ENCODE results near the gene LCN10.
"Not testable (repeated sequence)": the region's sequence is repeated elsewhere in the genome, so short reads cannot be mapped to it uniquely, and the experiment has no call there.

Gene LCN10

DNA sequence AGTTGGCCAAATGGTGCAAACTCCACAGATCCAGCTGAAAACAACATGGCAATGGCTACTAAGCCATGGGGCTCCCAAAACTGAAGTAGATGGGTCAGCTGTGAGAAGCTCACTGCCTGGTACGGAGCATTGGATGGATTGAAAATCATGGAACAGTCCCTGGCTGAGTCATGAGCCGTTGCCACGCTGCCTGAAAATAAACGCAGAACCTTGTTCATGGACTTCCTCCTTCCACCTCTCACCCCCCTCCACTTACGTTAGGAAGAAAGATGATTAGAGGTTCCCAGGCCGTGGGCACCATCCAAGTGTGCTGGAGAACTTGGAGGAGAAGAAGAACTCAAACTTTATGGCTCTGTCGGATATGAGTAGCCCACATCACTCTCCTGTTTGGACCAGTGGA is 37.2 kb downstream of the LCN10 start:
- DNase-seq (ENCODE audit: low read depth) = peak; percentile 53
- H3K4me3 ChIP-seq (ENCODE audit: low read depth, low read length) = no peak overlapping the region
- TF ChIP-seq, protein P1, sequence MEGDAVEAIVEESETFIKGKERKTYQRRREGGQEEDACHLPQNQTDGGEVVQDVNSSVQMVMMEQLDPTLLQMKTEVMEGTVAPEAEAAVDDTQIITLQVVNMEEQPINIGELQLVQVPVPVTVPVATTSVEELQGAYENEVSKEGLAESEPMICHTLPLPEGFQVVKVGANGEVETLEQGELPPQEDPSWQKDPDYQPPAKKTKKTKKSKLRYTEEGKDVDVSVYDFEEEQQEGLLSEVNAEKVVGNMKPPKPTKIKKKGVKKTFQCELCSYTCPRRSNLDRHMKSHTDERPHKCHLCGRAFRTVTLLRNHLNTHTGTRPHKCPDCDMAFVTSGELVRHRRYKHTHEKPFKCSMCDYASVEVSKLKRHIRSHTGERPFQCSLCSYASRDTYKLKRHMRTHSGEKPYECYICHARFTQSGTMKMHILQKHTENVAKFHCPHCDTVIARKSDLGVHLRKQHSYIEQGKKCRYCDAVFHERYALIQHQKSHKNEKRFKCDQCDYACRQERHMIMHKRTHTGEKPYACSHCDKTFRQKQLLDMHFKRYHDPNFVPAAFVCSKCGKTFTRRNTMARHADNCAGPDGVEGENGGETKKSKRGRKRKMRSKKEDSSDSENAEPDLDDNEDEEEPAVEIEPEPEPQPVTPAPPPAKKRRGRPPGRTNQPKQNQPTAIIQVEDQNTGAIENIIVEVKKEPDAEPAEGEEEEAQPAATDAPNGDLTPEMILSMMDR (IDR thresholded peaks at IDR 0.05; ENCODE audit: low read depth, low read length) = no peak
- TF ChIP-seq MYC (IDR thresholded peaks at IDR 0.05; ENCODE audit: low read depth, low read length) (0 out of 2 replicates have a peak, but pooled peaks have one; percentile 14), POLR2A (IDR thresholded peaks at IDR 0.05; ENCODE audit: extremely low read depth, insufficient read length) (no peak)
- TF ChIP-seq, protein P2, sequence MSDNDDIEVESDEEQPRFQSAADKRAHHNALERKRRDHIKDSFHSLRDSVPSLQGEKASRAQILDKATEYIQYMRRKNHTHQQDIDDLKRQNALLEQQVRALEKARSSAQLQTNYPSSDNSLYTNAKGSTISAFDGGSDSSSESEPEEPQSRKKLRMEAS (IDR thresholded peaks at IDR 0.05; ENCODE audit: low read depth, low read length) = peak; percentile 16; the same call in 1 of the 2 replicates

DNA sequence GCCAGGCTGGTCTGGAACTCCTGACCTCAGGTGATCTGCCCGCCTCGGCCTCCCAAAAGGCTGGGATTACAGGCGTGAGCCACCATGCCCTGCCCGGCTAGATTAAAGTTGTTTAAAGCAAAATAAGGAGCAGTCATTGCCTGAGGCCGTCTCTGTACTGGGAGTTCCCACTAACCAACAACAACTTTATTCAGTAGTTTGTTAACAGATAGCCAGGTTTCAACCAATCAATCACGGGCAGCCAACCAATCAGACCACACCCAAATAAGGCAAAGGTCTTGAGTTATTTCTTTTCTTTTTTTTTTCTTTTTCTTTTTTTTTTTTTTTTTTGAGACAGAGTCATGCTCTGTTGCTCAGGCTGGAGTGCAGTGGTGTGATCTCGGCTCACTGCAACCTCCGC is 38.0 kb downstream of the LCN10 start:
- not testable (repeated sequence) for DNase-seq (ENCODE audit: low read depth); H3K4me3 ChIP-seq (ENCODE audit: low read depth, low read length)

DNA sequence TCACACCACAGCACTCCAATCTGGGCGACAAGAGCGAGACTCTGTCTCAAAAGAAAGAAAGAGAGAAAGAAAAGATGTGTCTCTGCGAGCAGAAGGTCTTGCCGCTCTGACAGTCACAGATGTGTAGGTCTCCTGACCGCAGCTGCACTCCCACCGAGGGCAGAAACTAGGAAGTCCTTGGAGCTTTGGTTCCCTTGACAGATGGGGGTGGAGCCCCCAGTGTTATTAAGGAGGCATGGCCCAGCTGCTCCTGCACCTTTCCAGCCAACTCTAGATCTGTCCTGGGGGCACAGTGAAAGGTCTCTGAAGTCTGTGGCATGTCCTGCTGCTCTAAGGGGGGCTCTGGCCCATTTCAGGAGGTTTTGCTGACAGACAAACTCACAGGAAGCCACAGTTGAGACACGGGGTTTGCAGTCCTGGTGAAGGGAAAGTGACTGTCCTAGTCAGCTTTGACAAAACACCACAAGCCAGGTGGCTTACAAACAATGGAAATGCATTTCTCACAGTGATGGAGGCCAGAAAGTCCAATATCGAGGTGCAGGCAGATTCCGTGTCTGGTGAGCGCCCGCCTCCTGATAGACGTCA is 39.4 kb downstream of the LCN10 start:
- no peak overlapping the region for H3K4me3 ChIP-seq (ENCODE audit: low read depth, low read length)
- peak; percentile 86 for DNase-seq (ENCODE audit: low read depth)
- TF ChIP-seq, protein P2 (IDR thresholded peaks at IDR 0.05; ENCODE audit: low read depth, low read length) = peak; percentile 39; the same call in 1 of the 2 replicates
- TF ChIP-seq MYC (IDR thresholded peaks at IDR 0.05; ENCODE audit: low read depth, low read length) = no peak

DNA sequence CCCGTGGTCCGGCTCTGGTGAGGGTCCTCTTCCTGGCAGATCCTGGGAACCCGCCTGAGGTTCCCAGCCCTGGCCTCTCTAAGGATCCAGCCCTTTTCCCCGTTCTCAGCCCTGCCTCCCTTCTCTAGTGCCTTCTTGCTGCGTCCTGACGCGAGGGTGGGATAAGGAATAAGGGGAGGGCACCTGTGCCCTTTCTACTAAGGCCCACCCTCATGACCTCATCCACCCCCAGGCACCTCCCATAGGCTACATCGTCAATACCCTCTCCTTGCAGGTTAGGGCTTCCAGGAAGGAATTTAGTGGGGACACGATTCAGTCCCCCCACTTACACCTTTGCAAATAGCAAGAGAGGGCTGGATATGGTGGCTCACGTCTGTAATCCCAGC is 41.1 kb downstream of the LCN10 start:
- DNase-seq (ENCODE audit: low read depth) = no peak
- TF ChIP-seq, protein P1 (IDR thresholded peaks at IDR 0.05; ENCODE audit: low read depth, low read length) = no peak
- no peak for TF ChIP-seq MYC (IDR thresholded peaks at IDR 0.05; ENCODE audit: low read depth, low read length)
- TF ChIP-seq POLR2A (IDR thresholded peaks at IDR 0.05; ENCODE audit: extremely low read depth, insufficient read length) = no peak
- TF ChIP-seq, protein P2 (IDR thresholded peaks at IDR 0.05; ENCODE audit: low read depth, low read length) = no peak
- H3K4me3 ChIP-seq (ENCODE audit: low read depth, low read length) = no peak overlapping the region

DNA sequence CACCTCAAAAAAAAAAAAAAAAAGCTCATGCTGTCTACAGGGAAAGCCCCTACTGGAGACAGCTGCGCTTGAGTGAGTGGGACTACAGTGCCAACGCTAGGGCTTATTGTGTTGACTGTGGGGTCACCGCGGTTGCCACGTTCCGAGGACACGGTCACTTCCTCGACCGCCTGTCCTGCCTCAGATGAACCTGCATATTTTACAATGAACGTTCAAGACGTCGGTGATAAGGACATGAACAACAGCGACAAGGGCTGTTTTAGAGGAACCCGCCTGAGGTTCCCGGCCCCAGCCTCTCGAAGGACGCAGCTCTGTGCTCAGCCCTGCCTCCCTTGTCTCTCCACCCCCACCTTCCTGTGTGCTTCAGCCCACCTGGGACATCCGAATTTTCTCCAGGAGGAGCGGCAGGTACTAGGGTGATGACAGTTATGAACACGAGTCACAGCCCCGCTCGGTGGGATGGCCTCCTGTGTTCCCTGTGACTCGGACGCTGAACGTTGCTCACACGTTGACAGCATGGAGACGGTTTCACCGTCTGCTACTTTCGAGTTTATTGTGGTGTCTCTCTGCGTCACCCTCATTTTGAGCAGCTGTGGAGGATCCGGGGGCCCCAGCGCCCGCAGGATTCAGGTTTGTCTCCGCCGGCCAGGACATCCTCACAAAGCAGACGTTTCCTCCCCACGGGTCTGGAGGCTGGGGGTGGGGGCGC is 41.6 kb downstream of the LCN10 start:
- DNase-seq (ENCODE audit: low read depth) = no peak
- no peak overlapping the region for H3K4me3 ChIP-seq (ENCODE audit: low read depth, low read length)
- TF ChIP-seq, protein P2 (IDR thresholded peaks at IDR 0.05; ENCODE audit: low read depth, low read length) = no peak
- TF ChIP-seq MYC (IDR thresholded peaks at IDR 0.05; ENCODE audit: low read depth, low read length) (no peak), POLR2A (IDR thresholded peaks at IDR 0.05; ENCODE audit: extremely low read depth, insufficient read length) (no peak)
- TF ChIP-seq, protein P1 (IDR thresholded peaks at IDR 0.05; ENCODE audit: low read depth, low read length) = no peak

DNA sequence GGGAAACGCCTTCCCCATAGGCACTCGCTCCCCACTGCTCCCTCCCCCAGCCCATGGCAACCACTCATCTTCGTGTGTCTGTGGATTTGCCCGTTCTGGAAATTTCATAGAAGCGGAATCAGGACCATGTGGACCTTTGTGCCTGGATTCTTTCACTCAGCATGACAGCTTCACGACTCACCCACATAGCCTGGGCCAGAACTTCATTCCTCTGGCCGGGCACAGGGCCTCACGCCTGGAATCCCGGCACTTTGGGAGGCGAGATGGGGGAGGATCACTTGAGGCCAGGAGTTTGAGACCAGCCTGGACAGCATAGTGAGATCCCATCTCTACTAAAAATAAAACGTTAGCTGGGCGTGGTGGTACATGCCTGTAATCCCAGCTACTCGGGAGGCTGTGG is 42.4 kb downstream of the LCN10 start:
- H3K4me3 ChIP-seq (ENCODE audit: low read depth, low read length) = no peak overlapping the region
- TF ChIP-seq, protein P2 (IDR thresholded peaks at IDR 0.05; ENCODE audit: low read depth, low read length) = no peak
- TF ChIP-seq, protein P1 (IDR thresholded peaks at IDR 0.05; ENCODE audit: low read depth, low read length) = no peak
- TF ChIP-seq POLR2A (IDR thresholded peaks at IDR 0.05; ENCODE audit: extremely low read depth, insufficient read length) = no peak
- TF ChIP-seq MYC (IDR thresholded peaks at IDR 0.05; ENCODE audit: low read depth, low read length) = no peak
- no peak for DNase-seq (ENCODE audit: low read depth)
